NCI-H2029 (cell line): ENCODE measurements around the gene EML6.
"Not testable (repeated sequence)": the region's sequence is repeated elsewhere in the genome, so short reads cannot be mapped to it uniquely, and the experiment has no call there.

Experiments
- DNase-seq: peaks from one replicate; lab custom pipeline; 2025; lab: John Stamatoyannopoulos, UW

Gene EML6

GRCh38 chr2:54805255-54805654 lies 81.8 kb downstream of the EML6 start:
- no peak for DNase-seq

- no peak for DNase-seq
Observed at GRCh38 chr2:54806975-54807374, 83.5 kb downstream of the EML6 start.

DNA sequence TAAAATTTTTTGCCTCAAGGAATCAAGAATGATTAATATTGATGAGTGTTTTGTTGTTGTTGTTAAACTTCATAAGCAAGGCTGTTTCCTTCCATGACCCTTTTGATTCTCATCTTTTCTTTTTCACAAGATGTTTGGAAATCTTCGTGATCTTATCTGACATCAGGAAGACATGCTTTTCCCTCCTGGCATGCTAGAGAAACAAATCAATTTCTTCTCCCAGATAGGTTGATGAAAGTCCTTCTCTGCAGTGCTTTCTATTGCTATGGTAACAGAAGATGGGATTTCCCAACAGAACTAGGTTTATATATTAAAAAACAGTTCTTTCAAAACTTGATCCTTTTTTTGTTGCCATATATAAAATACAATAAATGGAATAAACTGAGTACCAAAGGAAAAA lies 85.2 kb downstream of the EML6 start:
- DNase-seq: no peak

GRCh38 chr2:54809819-54810218 lies 86.4 kb downstream of the EML6 start:
- DNase-seq: no peak

GRCh38 chr2:54810246-54810645 lies 86.8 kb downstream of the EML6 start:
- DNase-seq: no peak

- DNase-seq: no peak
Observed at GRCh38 chr2:54813584-54813983, 90.1 kb downstream of the EML6 start.

DNA sequence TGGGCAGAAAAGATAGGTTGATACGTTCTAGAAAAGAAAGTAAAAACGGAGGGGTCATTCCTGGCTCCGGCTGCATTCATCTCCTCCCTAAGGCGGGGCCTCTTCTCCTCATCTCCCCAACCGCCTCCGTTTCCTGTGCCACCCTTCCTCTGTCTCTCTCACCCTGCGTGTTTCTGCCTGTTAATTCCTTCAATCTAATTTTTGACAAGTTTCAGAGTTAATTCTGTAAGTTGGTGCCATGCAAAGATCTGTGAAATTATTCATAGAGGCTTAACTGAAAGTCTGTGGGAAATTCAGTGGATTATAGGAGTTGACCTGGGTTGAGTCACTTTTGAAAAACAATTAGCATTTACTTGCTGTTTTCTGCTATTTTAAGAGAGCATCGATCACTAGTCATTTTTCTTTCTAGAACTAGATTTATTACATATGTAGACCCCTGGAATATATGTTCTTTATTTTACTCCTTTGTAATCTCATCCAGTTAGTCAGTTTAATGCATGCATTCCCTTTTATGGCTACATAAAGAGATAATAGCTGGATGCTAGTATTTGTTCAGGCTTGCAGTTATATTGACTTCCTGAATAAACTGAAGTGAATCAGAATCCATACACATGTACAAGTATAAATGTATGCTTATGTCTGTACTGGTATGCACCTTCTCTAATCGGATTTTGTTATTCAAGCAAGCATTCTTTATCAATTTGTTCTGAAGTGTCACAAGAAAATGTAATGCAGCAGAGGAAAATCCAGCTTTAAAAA lies 91.1 kb downstream of the EML6 start:
- no peak for DNase-seq

DNA sequence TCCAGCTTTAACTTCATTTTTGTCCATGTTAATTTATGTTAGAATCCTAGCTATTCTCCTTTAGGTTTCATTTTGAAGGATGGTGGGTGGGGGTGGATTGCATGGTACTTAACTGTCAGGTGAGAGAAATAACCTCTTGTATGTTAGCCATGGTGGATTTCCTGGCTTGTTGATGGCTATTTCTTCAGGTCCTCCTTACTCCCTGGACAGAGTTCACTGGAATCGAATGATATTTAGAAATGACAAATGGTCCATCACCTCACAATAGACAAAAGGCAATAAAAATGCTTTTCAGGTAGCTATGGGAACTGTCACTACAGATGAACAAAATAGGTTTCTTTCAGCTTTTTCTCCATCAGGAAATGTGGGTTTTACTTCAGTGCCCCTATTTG lies 91.7 kb downstream of the EML6 start:
- no peak for DNase-seq

GRCh38 chr2:54818226-54818625 lies 94.8 kb downstream of the EML6 start:
- DNase-seq: no peak

DNA sequence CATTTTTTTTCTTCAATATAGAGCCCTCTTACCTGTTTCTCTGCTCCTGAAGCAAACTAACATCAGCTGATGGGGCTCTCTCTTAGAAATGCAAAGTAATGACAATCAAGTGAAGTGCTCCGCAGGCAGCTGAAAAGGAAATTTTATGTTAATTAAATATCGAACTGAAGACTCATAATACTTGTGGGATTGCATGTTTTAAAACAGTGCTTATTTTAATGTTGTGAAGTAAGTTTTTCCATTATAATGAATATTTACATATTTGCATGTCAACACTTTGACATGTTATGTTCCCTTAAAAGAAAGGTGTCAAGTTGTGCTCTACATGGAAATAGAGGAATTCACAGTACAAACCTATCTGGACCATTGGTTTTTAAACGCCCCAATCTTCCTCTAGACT lies 97.1 kb downstream of the EML6 start:
- no peak for DNase-seq

DNA sequence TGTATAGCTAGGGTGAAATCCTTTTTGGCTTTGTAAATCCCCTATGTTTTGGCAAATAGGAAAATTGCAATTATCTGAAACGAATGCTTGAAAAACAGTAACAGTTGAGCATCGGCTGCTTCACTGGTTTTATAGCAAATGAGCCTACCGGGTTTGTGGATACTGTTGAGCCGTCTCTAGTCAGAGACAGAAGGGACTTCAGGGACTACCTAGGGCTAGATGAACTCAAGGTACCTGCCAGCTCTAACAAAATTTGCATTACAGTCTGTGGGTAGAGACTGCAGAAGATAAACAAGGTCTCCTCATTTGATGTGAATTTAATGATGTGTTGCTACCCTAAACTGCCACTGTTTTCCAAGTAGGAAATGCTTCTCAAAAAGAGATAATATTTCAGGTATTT lies 101.1 kb downstream of the EML6 start:
- DNase-seq: no peak

DNA sequence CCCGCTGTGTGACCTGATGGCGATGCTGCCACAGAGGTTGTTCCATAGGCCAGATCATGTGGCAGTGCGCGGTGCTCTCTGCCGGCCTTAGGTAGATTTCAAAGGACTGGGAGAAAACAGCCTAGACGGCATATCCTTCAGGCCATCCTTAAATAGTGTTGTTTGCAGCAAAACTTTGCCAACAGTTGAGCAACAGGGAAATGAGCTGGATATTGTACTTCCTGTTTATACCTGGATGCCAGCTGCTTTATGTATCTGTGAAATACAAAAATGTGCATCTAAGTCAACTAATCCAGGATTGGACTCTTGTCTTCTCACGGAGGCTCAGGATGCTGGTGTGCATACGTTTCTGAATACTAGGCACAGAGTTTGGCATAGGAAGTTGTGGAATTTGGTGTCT lies 107.1 kb downstream of the EML6 start:
- DNase-seq: no peak

DNA sequence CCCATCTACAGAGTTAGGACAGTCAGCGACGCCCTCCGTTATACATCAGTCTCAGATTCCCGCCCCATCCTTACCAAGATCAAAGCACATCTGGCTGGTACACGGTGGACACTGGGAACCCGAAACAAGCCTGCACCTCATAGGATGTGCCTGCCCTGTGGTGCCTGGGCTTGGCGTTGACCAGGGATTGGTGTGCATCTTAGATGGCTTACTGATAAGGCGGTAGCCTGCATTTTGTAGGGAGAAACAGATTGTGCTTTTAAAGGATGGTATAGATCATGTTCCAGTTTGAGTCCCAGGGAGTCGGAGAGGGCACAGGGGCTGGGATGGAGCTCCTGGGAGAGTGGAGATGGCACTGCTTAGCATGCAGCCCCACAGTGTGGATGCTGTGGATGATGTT lies 108.0 kb downstream of the EML6 start:
- DNase-seq: no peak

GRCh38 chr2:54834721-54835120 lies 111.3 kb downstream of the EML6 start:
- no peak for DNase-seq

GRCh38 chr2:54836477-54836876 lies 113.0 kb downstream of the EML6 start:
- no peak for DNase-seq

DNA sequence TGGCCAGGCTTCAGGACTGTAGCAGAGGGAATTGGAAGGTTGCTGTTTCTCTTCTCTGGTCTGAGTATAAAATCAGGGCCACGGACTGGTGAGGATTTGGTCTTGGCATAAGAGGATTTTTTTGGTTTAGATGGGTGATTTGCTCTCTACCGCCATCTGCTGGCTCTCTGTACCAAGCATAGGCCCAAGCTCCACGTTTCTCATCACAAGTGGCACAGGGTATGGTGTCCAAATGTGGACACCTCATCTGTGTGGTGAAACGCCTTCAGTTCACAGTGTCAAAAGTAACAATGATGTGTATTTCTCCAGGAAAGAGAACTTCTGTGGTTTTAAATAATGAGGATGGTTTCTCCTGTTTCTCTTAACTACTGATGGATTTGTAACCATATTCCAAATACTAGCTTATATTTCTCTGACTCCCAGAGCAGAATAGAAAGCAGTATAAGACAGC lies 115.1 kb downstream of the EML6 start:
- peak; percentile 16 for DNase-seq

DNA sequence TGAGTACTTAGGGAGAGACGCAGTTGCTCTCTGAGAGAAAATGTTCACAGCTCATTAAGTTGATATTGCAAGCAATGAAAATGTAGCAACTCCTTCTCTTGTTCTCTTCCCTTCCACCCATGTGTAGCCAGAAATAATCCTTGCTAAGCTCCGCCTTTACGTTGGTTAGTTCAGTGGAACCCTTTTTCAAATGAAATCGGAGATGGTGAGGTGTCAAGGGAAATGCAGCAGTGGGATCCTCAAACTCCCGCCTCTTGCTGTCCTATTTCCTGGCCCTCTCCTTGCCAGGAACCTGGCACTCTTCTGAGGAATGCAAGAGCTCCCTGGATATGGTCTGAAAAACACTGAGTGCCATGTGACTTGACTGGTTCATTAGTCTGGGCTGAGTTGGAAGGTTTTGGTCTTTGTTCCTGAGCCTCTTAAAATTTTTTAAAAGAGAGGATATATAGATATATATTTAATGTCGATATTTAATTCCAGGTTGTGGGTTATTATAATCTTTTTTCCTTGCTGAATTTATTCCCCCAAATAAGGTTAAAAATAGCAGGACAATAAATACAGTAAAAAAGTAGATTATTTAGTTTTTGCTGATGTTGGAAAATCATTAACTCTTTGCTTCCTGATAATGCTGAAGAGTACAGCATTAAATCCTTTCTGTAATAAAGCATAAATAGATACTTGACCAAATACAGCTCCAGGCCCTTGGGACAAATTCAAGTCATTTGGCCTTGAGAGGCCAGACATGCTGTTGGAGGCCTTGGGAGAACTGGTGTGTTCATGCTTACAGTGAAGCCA lies 116.2 kb downstream of the EML6 start:
- DNase-seq: no peak

DNA sequence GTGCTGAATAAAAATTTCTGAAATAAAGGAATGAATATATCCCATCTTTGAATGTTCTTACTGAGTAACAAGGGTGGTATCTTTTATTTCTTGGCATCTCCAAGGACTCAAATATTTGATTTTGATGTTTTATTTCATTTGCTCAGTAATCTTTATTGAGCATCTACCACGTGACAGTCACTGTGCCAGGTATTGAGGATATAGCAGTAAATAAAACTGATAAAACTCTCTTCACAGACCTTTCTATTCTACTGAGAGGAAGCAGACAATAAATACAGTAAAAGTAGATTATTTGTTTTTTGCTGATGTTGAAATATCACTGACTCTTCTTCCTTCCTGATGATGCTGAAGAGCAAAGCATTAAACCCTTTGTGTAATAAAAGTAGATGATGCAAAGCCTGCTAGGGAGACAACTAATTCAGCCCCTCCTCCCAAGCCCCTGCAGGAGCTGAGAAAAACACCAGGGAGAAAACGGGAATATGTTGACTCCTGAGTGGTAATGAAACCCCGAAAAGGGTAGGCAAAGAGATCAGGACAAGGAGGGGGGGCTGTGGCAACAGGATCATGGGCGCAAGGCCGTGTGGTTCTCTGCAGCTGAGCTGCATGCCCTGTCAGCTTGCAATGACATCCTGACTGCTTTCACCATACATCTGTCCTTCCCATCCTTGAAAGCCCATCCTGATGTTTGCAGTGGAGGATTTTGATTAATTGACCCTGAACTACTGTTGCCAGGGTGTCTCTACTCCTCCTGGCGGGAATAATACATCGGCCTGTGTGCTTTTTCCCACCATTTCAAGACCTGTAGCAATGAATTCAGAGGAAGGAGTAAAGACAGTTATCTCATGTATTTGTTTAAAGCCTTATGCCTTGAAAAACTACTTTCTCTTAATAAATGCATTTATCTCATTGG lies 117.4 kb downstream of the EML6 start:
- DNase-seq: no peak

GRCh38 chr2:54841500-54841899 lies 118.0 kb downstream of the EML6 start:
- DNase-seq: not testable (repeated sequence)

- DNase-seq: no peak
Observed at GRCh38 chr2:54845094-54845493, 121.6 kb downstream of the EML6 start.

DNA sequence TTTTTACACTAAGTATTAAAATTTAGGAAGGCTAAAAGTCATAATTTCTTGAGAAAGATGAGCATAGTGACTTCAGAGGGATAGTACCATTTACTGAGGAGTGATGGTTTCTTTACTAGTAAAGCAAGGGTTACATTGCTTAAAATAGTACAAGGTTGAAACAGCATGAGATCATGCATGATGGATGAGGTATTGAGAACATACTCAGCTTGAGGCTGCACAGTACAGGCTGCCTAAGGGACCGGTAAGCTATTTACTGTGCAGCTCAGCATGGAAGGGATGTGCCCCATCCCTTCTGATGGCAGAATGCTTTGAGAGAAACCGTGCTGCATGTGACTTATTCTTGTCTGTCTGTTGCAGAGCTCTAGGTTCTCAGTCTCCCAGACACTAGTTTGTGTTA lies 122.1 kb downstream of the EML6 start:
- DNase-seq: no peak
